Ovary (tissue), 3 donors: ENCODE results near the gene NUP54.

Source experiments
- EP300 ChIP-seq: sonication (generic); formaldehyde crosslinking; IDR thresholded peaks from one replicate; pipeline ENCODE4 v1.6.1; 2017; ENCODE audit warnings: antibody characterized with exemption
- POLR2A ChIP-seq: fragments of 450-650 bp; IDR thresholded peaks from one replicate; pipeline ENCODE4 v1.6.1; 2017; ENCODE audit warnings: antibody characterized with exemption, mild to moderate bottlenecking, moderate library complexity
- TF ChIP-seq, protein P1 (sequence below), 3 donors: fragments of 450-650 bp in 2 of 3; fragments of 200-600 bp in 1 of 3; IDR thresholded peaks; one replicate each; pipeline versions ENCODE4 v1.5.1 to v1.8.0; 2016 to 2022; ENCODE audit warnings: antibody characterized with exemption in 3 of 3, mild to moderate bottlenecking in 1 of 3
- donor health status: DM: no; HTN: no; CAD: no.

DNA sequence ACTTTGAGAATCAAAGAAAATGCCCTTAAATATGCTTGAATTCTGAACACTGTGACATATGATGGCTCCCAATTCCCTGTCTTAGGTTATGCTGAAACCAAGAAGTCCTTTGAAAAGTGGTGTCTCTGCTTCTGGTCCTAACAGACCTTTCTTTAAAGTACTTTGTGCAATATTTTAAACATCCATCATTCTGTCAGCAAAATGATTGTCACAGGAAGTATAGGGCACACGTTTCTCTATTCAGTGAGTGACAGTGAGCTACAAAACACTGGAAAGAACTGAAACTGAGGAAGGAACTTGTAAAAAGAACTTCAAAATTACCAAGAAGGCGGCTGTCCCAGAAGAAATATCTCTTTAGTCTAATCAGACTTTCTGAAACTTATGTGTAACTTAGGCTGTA lies 12.2 kb upstream of the NUP54 start:
- TF ChIP-seq EP300 (no peak), POLR2A (no peak)
- TF ChIP-seq, protein P1, sequence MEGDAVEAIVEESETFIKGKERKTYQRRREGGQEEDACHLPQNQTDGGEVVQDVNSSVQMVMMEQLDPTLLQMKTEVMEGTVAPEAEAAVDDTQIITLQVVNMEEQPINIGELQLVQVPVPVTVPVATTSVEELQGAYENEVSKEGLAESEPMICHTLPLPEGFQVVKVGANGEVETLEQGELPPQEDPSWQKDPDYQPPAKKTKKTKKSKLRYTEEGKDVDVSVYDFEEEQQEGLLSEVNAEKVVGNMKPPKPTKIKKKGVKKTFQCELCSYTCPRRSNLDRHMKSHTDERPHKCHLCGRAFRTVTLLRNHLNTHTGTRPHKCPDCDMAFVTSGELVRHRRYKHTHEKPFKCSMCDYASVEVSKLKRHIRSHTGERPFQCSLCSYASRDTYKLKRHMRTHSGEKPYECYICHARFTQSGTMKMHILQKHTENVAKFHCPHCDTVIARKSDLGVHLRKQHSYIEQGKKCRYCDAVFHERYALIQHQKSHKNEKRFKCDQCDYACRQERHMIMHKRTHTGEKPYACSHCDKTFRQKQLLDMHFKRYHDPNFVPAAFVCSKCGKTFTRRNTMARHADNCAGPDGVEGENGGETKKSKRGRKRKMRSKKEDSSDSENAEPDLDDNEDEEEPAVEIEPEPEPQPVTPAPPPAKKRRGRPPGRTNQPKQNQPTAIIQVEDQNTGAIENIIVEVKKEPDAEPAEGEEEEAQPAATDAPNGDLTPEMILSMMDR (IDR thresholded peaks at IDR 0.05), result no peak
